Stimulated activated CD8-positive, alpha-beta memory T cell treated with anti-CD3 and anti-CD28 coated beads, Interleukin-2, amount 100 ng/mL, for 1 hour (primary cell): ENCODE results near the gene COMMD7.
"Not testable (repeated sequence)": the region's sequence is repeated elsewhere in the genome, so short reads cannot be mapped to it uniquely, and the experiment has no call there.

Experiments
- DNase-seq, 2 donors: peaks; one replicate each; pipeline ENCODE4 v3.0.0-alpha.2; 2020; ENCODE audit warnings: low read depth in 2 of 2

Gene COMMD7

DNA sequence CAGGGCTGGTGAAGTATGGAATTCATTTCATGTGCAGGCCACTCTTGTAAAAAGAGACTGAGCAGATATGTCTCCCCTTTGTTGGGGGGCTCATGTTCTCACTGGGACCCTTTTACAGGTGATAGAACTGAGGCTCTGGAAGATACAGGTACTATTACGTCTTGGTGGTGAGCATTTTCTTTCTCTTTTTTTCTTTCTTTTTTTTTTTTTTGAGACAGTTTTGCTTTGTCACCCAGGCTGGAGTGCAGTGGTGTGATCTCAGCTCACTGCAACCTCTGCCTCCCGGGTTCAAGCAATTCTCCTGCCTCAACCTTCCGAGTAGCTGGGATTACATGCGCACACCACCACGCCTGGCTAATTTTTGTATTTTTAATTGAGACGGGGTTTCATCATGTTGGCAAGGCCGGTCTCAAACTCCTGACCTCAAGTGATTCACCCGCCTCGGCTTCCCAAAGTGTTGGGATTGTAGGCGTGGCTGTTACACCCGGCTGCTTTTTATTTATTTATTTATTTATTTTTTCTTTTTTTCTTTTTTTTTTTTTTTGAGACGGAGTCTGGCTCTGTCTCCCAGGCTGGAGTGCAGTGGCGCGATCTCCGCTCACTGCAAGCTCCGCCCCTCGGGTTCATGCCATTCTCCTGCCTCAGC, 22.1 kb upstream of the COMMD7 start:
- DNase-seq: not testable (repeated sequence)

DNA sequence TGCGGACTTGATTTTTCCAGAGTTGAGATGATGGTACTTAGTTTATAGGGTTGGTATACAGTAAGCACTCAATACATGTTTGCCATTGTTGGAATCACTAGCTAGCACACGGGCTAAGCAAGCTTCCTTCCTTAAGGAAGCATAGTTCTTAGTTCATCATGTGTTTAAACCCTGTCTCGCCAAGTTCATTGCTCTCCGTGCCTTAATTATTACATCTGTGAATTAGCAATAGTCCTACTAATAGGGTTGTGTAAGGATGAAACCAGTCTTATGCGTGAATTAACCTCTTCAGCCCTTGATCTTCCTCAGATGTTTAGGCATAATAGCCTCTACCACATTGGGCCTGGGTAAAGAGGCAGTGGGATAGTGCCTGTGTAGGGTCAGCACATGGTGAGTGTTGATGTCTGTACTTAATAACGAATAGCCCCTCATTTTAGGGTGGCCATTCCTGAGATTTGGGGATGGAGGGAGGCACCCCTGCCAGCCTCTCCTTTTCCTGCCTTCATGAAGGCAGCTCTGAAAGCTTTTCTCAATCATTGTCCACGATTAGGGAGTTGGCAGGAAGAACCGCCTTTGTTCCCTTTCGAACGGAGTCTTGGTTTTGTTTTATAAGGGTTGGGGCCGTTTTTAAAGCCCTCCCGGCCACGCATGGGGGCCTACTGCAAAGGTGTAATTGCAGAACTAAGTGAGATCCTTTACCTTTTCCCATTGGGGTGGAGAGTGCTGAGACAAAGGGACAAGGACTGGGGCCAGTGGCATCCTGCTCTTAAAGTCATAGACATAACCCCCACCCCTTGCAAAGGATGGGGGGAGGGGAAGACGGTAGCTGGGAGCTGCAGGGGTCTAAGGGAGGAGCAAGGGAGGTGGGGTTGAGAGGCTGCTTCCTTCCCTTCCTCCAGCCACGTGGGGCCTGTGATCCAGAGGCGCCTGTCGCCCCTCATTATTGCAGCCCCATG, 21.0 kb upstream of the COMMD7 start:
- no peak for DNase-seq

DNA sequence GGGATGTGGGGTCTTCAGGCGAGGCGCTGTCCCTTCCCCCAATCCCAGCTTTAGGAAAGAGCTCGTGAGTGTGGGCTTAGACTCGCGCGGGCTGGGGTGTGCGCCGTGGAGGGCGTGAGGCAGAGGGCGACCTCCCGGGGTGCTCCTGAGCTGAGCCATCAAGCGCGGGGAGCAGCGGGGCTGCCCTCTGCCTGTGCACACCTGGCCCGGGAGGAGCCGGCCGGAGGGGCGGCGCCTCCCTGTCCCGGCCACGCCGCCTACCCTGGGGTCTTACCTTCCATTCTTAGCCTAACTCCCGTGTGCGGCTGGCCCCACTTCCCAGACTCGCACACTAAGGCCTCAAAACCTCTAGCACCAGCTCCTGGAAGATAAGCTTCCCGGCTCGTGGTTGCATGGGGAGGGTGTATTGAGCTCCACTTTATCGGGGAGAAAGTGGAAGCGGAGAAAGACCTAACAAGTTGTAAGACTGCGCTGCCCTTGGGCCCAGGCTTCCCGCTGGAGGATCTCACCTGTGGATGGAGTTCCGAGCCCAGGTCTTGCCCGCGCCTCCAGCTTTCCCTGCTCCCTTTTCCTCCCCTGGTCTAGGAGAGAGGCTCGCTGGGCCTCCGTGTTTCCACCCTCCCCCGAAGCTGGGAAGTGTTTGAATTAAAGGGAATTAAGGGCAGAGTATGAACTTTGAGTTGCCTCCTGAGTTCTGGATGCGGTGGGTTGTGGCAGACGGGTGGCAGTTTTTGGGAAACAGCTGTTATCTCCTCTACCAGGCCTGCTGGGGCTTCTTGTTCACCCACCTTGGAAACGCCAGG, 20.1 kb upstream of the COMMD7 start:
- DNase-seq: no peak

DNA sequence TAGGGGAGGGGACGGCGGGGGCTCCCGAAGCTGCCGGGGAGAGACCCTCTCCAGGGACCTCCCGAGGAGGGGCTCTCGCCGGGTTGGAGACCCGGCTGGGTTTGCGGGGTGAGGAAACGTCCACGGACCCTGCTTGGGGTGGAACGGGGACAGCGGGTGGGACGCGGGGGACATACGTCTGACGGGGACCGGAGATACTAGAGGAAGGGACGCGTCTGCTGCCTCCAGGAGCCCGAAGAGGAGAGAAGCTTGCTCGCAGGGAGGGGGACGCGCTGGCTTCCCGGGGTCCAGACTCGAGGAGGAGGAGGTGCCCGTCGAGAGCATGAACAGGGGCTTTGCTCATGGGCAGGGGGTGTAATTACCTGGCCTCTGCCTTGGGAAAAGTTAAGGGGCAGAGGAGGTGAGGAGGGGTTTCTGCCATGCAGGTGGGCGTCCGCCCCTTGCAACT, 19.5 kb upstream of the COMMD7 start:
- no peak for DNase-seq

DNA sequence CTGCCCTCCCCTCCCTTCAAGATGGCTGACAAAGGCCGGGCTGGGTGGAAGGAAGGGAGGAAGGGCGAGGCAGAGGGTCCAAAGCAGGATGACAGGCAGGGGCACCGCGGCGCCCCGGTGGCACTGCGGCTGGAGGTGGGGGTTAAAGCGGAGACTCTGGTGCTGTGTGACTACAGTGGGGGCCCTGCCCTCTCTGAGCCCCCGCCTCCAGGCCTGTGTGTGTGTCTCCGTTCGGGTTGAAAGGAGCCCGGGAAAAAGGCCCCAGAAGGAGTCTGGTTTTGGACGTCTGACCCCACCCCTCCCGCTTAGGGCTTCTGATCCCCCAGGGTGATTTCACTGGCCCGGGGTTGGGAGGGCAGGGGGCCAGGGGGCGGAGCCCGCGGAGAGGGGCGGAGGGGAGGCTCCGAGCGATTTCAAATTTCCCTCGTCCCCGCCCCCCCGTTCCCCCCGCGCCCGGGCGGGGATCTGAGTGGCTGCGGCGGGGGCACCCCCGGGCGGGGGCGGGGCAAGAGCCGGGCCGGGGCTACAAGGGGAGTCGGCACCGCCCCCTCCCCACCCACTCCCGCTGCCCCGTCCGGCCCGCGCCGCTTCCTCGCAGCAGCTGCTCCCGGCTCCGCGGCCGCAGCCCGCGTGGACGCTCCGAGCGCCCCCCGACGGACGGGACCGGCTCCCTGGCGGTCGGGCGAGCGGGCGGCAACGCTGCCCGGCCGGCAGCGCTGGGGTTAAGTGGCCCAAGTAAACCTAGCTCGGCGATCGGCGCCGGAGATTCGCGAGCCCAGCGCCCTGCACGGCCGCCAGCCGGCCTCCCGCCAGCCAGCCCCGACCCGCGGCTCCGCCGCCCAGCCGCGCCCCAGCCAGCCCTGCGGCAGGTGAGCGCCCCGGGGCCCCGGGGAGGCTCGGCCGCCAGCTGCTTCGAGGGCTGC, 18.8 kb upstream of the COMMD7 start, which contains the start of gene DNMT3B:
TSS of gene DNMT3B (plus strand) at position 555 of the 923 bp plus-strand sequence. CDS start 17,939 bp downstream, outside the sequence.
- DNase-seq: peak; percentile 34 to 55

GRCh38 chr20:32761417-32761830, 18.2 kb upstream of the COMMD7 start:
- no peak for DNase-seq

DNA sequence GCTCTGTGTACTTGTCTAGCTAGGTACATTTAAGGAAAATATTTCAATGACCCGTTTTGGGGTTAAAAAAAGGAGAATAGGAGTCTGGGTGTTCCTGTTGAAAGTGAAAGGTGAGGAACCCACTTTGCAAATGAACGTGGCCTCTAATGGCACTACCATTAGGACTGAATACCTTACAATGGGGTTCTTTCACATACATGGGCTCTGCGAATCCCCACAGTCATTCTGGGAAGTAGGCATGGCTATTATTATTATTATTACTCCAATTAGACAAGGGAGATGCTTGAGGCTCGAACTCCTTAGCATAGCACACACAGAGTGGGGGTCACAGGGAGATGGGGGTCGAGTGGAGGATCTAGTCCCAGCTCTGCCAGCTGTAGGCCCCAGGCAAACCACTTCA, 12.9 kb upstream of the COMMD7 start:
- DNase-seq: no peak

DNA sequence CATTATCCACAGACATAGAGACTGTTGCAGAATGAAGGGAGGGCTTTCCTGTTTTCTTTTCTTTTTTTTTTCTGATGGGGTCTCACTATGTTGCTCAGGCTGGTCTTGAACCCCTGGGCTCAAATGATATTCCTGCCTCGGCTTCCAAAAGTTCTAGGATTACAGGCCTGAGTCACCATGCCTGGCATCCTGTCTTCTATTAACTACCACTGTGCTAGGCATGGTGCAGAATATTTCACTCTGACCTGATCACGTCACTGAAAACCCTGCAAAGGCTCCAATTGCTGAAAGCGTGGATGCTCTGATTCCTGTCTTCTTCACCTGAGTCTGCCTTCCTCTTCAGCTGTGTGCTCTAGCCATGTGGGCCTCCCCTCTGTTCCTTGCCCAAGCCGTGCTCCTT, 10.5 kb upstream of the COMMD7 start:
- DNase-seq: no peak

- no peak for DNase-seq
These were observed 9.4 kb upstream of the COMMD7 start for GRCh38 chr20:32752458-32753250.

- no peak for DNase-seq
These were observed 8.6 kb upstream of the COMMD7 start for GRCh38 chr20:32751702-32752457.

GRCh38 chr20:32751293-32751692, 8.0 kb upstream of the COMMD7 start:
- DNase-seq: no peak

GRCh38 chr20:32749914-32750637, 6.8 kb upstream of the COMMD7 start:
- no peak for DNase-seq

DNA sequence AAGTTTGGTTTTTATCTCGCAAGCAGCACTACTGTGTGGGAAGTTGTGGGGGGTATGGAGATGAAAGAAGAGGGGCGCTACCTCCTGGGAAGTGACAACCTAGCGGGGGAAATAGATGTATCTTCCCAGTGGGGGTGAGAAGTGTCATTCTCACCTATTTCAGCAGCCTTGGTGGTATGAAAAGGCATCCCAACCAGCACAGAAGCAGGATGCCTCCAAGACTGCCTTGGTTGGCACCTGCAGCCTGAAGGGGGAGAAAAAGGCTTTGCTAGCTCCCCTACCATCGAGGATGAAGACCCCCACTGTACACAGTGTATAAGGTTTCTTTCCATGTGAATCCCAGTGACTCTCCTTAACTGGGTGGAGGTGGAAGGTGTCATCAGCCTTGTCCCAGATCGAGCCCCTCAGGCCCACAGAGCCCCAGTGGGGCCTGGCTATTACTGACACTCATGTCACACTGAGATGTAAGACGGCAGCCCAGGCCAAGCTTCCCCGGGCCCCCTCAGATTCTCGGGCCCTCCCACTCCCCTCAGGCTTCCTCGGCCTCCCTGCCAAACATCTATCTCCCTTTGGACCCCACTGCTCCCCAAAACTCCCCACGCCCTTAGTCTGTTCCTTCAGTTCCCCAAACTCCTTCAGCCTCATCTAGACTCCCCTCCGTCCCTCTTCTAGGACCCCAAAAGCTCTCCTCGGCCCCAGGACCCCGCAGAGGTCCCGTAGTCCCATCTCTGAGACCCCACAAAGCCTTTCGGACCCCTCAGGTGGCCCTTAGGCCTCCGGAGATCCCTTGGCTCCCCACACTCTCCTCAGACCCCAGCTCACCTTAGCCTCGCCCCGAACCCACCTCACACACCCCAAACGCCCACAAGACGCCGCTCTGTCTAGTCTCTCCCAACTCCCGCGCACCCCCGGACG, 688 bp downstream of the COMMD7 start:
- no peak for DNase-seq

DNA sequence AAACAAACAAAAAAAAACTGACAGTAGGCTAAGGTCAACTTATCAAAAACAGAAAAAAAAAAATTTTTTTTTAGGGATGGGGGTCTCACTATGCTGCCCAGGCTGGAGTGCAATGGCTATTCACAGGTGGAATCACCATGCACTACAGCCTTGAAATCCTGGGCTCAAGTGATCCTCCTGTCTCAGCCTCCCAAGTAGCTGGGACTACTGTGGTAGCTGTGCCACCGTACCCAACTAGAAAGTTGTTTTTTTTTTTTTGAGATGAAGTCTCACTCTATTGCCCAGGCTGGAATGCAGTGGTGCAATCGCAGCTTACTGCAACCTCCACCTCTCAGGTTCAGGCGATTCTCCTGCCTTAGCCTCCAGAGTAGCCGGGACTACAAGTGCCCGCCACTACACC, 2.1 kb downstream of the COMMD7 start:
- DNase-seq: no peak

- no peak for DNase-seq
These were observed 5.7 kb downstream of the COMMD7 start for GRCh38 chr20:32737371-32738223.

DNA sequence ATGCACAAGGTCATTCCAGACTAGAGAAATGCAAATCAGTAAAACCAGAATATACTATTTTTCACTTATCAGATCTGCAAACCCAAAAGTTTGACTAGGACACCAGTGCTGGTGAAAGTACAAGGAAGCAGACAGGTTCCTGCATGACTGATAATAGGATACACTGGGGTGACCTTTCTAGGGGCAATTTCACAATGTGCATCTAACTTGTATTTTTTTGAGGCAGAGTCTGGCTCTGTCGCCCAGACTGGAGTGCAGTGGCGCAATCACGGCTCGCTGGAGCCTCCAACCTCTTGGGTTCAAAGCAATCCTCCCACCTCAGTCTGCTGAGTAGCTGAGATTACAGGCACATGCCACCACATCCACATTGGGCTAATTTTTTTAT, 11.4 kb downstream of the COMMD7 start:
- DNase-seq: no peak

- not testable (repeated sequence) for DNase-seq
These were observed 13.9 kb downstream of the COMMD7 start for GRCh38 chr20:32729334-32729733.
